GM18951 (cell line): Measurements from ENCODE around the gene RILPL1.
A peak's percentile ranks its signal among the peaks of the same experiment; 100 is the strongest.
"Not testable (repeated sequence)": the region's sequence is repeated elsewhere in the genome, so short reads cannot be mapped to it uniquely, and the experiment has no call there.

ENCODE experiments used
- POLR2A ChIP-seq: IDR thresholded peaks from 4 replicates; pipeline ENCODE4 v1.6.1; 2011; ENCODE audit warnings: mild to moderate bottlenecking; ENCODE audit not compliant: insufficient read length, insufficient read depth; ENCODE audit errors: extremely low read depth
- in situ Hi-C: fragments of 300-500 bp; cut with MboI; formaldehyde crosslinking; loops from one replicate; pipeline ENCODE4 v1.12.0; 2022; ENCODE audit warnings: low sequenced_read_pairs, mixed read lengths, inconsistent platforms; ENCODE audit not compliant: unreplicated experiment

Gene RILPL1

GRCh38 chr12:123478069-123478468 lies 55.5 kb downstream of the RILPL1 start:
- TF ChIP-seq POLR2A: no peak
- in situ Hi-C loops: no loop called here

- in situ Hi-C loops: no loop called here
- TF ChIP-seq POLR2A: no peak
Observed at GRCh38 chr12:123475246-123475703, 58.2 kb downstream of the RILPL1 start.

- no peak for TF ChIP-seq POLR2A
- in situ Hi-C loops: no loop called here
Observed at GRCh38 chr12:123474485-123475245, 58.9 kb downstream of the RILPL1 start.

- no peak for TF ChIP-seq POLR2A
- in situ Hi-C loops: no loop called here
Observed at GRCh38 chr12:123472438-123472849, 61.1 kb downstream of the RILPL1 start.

- TF ChIP-seq POLR2A: no peak
- in situ Hi-C loops: no loop called here
Observed at GRCh38 chr12:123471374-123472068, 62.0 kb downstream of the RILPL1 start.

DNA sequence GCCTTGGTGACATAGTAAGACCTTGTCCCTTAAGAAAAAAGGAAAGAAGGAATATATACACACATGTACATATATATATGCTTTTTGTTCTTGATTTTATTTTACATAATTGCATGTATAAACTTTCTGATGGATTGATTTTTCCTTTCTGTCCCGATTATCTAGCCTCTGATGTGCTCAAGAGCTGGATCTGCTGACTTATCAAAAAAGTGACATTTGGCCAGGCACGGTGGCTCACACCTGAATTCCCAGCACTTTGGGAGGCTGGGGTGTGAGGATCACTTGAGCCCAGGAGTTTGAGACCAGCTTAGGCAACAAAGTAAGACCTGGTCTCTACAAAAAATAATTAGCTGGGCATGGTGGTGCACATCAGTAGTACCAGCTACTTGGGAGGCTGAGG lies 63.5 kb downstream of the RILPL1 start:
- in situ Hi-C loops: no loop called here
- TF ChIP-seq POLR2A: no peak

DNA sequence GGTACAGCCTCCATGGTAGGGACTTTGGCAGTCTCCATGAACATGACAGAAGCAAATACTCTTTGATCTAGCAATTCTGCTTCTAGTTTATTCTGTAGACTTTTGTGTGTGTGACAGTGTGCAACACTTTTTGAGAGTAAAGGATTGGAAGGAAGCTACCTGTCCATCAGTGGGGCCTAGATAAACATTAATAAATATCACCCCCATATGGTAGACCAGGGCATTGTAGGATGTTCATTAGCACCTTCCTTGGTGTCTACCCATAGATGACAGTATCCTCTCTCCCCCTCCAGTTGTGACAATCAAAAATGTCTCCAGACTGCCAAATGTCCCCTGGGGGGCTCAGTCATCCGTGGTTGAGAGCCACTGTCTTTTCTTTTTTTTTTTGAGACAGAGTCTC lies 64.7 kb downstream of the RILPL1 start:
- TF ChIP-seq POLR2A: no peak
- in situ Hi-C loops: no loop called here

DNA sequence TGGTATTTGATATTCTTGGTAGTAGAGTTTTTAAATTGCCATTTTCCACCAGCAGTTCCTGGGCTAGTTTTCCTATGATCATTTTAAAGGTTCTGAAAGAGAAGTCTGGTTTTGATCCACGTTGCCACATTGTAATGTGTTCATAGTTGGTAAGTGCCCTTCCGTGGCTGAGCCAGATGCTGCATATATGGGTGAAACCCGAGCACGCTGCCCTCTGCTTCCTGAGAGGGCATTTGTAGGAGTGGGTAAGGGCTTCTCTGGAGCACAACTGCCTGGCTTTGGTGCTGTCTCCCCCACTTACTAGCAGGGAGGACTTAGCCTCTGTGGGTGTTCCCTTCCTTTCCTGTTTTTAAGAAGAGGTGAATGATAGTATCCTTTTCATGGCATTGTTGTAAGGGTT lies 68.4 kb downstream of the RILPL1 start:
- in situ Hi-C loops: no loop called here
- TF ChIP-seq POLR2A: no peak

DNA sequence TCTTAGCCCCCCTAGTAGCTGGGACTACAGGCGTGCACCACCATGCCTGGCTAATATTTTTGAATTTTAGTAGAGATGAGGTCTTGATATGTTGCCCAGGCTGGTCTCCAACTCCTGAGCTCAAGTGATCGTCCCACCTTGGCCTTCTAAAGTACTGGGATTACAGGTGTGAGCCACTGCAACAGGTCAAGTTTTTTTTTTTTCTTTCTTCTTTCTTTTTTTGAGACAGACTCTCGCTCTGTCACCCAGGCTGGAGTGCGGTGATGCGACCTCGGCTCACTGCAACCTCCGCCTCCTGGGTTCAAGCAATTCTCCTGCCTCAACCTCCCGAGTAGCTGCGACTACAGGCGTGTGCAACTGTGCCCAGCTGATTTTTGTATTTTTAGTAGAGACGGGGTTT lies 70.3 kb downstream of the RILPL1 start:
- in situ Hi-C loops: not testable (repeated sequence)

DNA sequence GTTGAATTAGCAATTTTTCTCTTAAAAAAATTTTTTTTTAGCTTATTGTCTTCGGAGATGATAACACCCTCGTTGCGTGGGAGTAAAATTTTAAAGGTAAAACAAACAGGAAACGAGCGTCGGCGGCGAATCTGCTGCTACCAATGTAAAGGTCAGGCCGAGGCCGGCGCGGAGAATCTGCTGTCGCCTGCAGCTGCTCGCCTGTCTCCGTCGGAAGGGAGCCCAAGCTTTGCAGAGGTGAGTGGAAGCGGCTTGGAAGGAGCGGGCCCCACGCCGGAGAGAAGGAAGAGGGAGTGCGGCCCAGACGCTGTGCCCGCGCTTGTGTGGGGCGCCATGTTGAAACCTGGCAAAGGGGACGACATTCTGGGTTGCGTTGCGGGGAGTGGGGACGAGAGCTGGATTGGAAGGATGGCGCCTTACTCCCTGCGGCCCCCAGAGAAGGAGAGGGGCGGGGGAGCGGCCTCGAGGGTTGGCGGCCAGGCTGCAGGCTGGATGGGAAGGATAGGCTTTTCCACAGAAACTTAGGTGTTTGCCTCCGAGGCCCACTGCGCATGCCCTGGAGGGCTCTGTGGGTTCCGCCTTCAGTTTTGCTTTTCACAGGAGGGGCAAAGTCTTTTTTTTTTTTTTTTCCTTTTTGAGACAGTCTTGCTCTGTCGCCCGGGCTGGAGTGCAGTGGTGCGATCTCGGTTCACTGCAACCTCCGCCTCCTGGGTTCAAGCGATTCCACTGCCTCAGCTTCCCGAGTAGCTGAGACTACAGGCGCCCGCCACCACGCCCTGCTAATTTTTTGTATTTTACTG lies 75.3 kb downstream of the RILPL1 start, which contains the start of gene SNRNP35:
Gene SNRNP35, plus strand, starts transcription at position 160 of the 800 bp plus-strand sequence. CDS start 7,402 bp downstream, outside the sequence.
- in situ Hi-C loops: no loop called here
- peak; percentile 72 for TF ChIP-seq POLR2A

DNA sequence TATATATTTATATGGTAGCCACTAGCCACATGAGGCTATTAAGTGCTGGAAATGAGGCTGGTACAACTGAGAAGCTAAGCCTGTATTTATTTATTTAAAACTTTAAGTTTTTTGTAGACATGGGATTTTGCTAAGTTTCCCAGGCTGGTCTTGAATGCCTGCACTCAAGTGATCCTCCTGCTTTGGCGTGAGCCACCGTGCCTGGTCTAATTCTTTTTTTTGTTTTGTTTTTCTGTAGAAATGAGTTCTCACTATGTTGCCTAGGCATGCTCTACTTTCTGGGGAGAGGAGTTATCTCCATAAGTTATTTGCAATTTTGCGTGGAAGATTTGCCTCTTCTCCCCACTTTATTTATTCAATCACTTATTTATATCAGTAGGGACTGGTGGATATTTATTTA lies 80.4 kb downstream of the RILPL1 start:
- in situ Hi-C loops: no loop called here
- no peak for TF ChIP-seq POLR2A

- in situ Hi-C loops: not testable (repeated sequence)
Observed at GRCh38 chr12:123452276-123452550, 81.3 kb downstream of the RILPL1 start.

DNA sequence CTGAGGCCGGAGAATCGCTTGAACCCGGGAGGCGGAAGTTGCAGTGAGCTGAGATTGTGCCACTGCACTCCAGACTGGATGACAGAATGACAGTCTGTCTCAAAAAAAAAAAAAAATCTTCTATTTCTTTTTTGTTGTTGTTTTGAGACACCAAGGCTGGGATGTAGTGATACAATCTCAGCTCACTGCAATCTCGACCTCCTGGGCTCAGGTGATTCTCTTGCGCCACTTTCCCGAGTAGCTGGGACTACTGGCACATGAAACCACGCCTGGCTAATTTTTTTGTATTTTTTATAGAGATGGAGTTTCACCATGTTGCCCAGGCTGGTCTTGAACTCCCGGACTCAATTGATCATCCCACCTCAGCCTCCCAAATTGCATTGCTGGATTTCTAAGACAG lies 82.9 kb downstream of the RILPL1 start:
- TF ChIP-seq POLR2A: no peak
- in situ Hi-C loops: no loop called here

GRCh38 chr12:123449856-123450255 lies 83.7 kb downstream of the RILPL1 start:
- in situ Hi-C loops: no loop called here
- no peak for TF ChIP-seq POLR2A
